OCI-LY7 (cell line): ENCODE results near the gene ZNF837. TPM values are rescaled to one million over a fixed set of nuclear protein-coding genes. Genes with fewer than 3 reads are reported as not detected.

ENCODE experiments used
- BruUV-seq: library from RNA; stranded (reverse); fragments of 400-500 nt; replicated peaks from 2 replicates; lab custom pipeline; 2021; lab: Mats Ljungman, UMichigan
- CTCF ChIA-PET: fragments of 300-600 bp; sonication (Branson Sonifier 250); formaldehyde crosslinking; loops from one replicate; lab custom pipeline; 2022; ENCODE audit warnings: antibody characterized with exemption; ENCODE audit not compliant: unreplicated experiment; lab: Charles Lee
- POLR2A ChIA-PET: fragments of 300-600 bp; sonication (Branson Sonifier 250); formaldehyde crosslinking; loops from one replicate; lab custom pipeline; 2022; ENCODE audit warnings: antibody characterized with exemption; lab: Charles Lee
- DNase-seq: peaks from one replicate; pipeline ENCODE4 v3.0.0-alpha.2; 2015; ENCODE audit warnings: low spot score
- H2AFZ ChIP-seq: fragments of 200-600 bp; sonication (generic), shearing (Covaris generic); 2 replicates; pipeline ENCODE4 v1.6.1; 2014; ENCODE audit warnings: mild to moderate bottlenecking, antibody characterized with exemption, low read length, moderate library complexity
- H3K27ac ChIP-seq: fragments of 200-600 bp; sonication (generic); 2 replicates; pipeline ENCODE4 v1.5.1; 2014; ENCODE audit warnings: mixed run types, low read depth, mild to moderate bottlenecking, moderate library complexity, low read length, inconsistent platforms; ENCODE audit not compliant: poor library complexity, severe bottlenecking
- H3K36me3 ChIP-seq: fragments of 200-600 bp; sonication (generic); 2 replicates; pipeline ENCODE4 v1.6.1; 2014; ENCODE audit warnings: mild to moderate bottlenecking, antibody characterized with exemption, low read length, moderate library complexity, mixed read lengths; ENCODE audit not compliant: insufficient read depth
- H3K4me1 ChIP-seq: fragments of 200-600 bp; sonication (generic); 2 replicates; pipeline ENCODE4 v1.5.1; 2014; ENCODE audit warnings: mild to moderate bottlenecking, low read length; ENCODE audit not compliant: insufficient read depth, poor library complexity, severe bottlenecking
- H3K4me2 ChIP-seq: fragments of 200-600 bp; sonication (generic); 2 replicates; pipeline ENCODE4 v1.6.1; 2014; ENCODE audit warnings: mild to moderate bottlenecking, low read length
- H3K4me3 ChIP-seq: fragments of 200-600 bp; sonication (generic); 2 replicates; pipeline ENCODE4 v1.5.1; 2014; ENCODE audit warnings: mild to moderate bottlenecking, low read depth, low read length; ENCODE audit not compliant: poor library complexity, severe bottlenecking
- H3K79me2 ChIP-seq: fragments of 200-600 bp; sonication (generic); 2 replicates; pipeline ENCODE4 v1.6.1; 2016; ENCODE audit warnings: low read depth, mild to moderate bottlenecking, low read length, moderate library complexity, mixed read lengths; ENCODE audit not compliant: insufficient read depth
- H3K9me2 ChIP-seq: fragments of 200-600 bp; sonication (generic); 2 replicates; pipeline ENCODE4 v1.6.1; 2016; ENCODE audit warnings: mild to moderate bottlenecking, low read length, mixed read lengths; ENCODE audit not compliant: insufficient read depth
- H3K9me3 ChIP-seq: fragments of 200-600 bp; sonication (generic); 2 replicates; pipeline ENCODE4 v1.6.1; 2014; ENCODE audit warnings: mild to moderate bottlenecking, mixed run types, low read length, mixed read lengths
- H4K20me1 ChIP-seq: fragments of 200-600 bp; sonication (generic); 2 replicates; pipeline ENCODE4 v1.6.1; 2014; ENCODE audit warnings: mild to moderate bottlenecking, antibody characterized with exemption, low read length, moderate library complexity, mixed read lengths; ENCODE audit not compliant: insufficient read depth
- CTCF ChIP-seq: fragments of 200-600 bp; sonication (generic); conservative IDR thresholded peaks from 2 replicates; pipeline ENCODE4 v1.5.1; 2014; ENCODE audit warnings: mild to moderate bottlenecking, antibody characterized with exemption, low read length, moderate library complexity, mixed read lengths
- EZH2phosphoT487 ChIP-seq: fragments of 200-600 bp; sonication (generic); IDR thresholded peaks from 2 replicates; pipeline ENCODE4 v1.6.1; 2018; ENCODE audit warnings: low read depth, borderline replicate concordance, mild to moderate bottlenecking, mixed run types, antibody characterized with exemption, low read length, moderate library complexity, mixed read lengths
- intact Hi-C: fragments of 100-400 bp; cut with micrococcal nuclease; formaldehyde crosslinking; loops from one replicate; pipeline ENCODE4 v1.10.0; 2022; ENCODE audit not compliant: unreplicated experiment
- total RNA-seq, 2 experiments: library from RNA; depleted of rRNA in 1 of 2; stranded (reverse); fragments of >200 nt in 1 of 2; shearing (Covaris generic) in 1 of 2; gene quantifications; 2 replicates each; pipeline ENCODE4 v1.2.3, GENCODE V29; 2014 to 2022

ZNF837 gene
- total RNA-seq, 2 experiments from 2014 or later, result 3.0 to 5.8 TPM

GRCh38 chr19:58428617-58429016, 47.8 kb upstream of the ZNF837 start:
- Histone ChIP-seq H2AFZ (no peak overlapping the region), H3K27ac (no peak overlapping the region), H3K4me3 (no peak overlapping the region), H3K9me3 (no peaks in the 10 kb centered on the region), H3K9me2 (no peaks in the 10 kb centered on the region), H3K4me2 (no peak overlapping the region), H3K36me3 (no peaks in the 10 kb centered on the region; the same call in 1 of the 2 replicates), H3K79me2 (no peaks in the 10 kb centered on the region), H3K4me1 (peaks cover 5% of the 10 kb centered on the region), H4K20me1 (no peaks in the 10 kb centered on the region)
- DNase-seq, result no peak
- ChIA-PET CTCF (no interaction called here), POLR2A (no interaction called here)
- intact Hi-C loops, result no loop called here
- TF ChIP-seq CTCF (no peak), EZH2phosphoT487 (no peak)
- BruUV-seq, result no TSS peak

GRCh38 chr19:58417071-58417470, 36.2 kb upstream of the ZNF837 start:
- H3K4me3 ChIP-seq, result no peak overlapping the region
- TF ChIP-seq EZH2phosphoT487 (no peak), CTCF (no peak)
- no peaks in the 10 kb centered on the region for H3K9me2 ChIP-seq
- no peak overlapping the region for H3K4me2 ChIP-seq
- no peak overlapping the region for H3K27ac ChIP-seq
- BruUV-seq, result no TSS peak
- no peaks in the 10 kb centered on the region for H3K79me2 ChIP-seq
- peaks cover 46% of the 10 kb centered on the region for H3K36me3 ChIP-seq
- ChIA-PET CTCF (no interaction called here), POLR2A (no interaction called here)
- no peaks in the 10 kb centered on the region for H3K4me1 ChIP-seq
- intact Hi-C loops, result no loop called here
- no peaks in the 10 kb centered on the region for H4K20me1 ChIP-seq
- H2AFZ ChIP-seq, result no peak overlapping the region
- no peaks in the 10 kb centered on the region for H3K9me3 ChIP-seq
- no peak for DNase-seq

GRCh38 chr19:58416604-58417003, 35.8 kb upstream of the ZNF837 start:
- no peak for DNase-seq

More at GRCh38 chr19:58416604-58417003, 35.8 kb upstream of the ZNF837 start:
- Histone ChIP-seq H3K27ac (no peak overlapping the region), H3K9me3 (no peaks in the 10 kb centered on the region), H3K9me2 (no peaks in the 10 kb centered on the region), H2AFZ (no peak overlapping the region), H3K36me3 (peaks cover 46% of the 10 kb centered on the region), H3K4me1 (no peaks in the 10 kb centered on the region), H3K4me2 (no peak overlapping the region), H3K79me2 (no peaks in the 10 kb centered on the region), H4K20me1 (no peaks in the 10 kb centered on the region), H3K4me3 (no peak overlapping the region)
- no peak for TF ChIP-seq CTCF
- TF ChIP-seq EZH2phosphoT487, result no peak
- no TSS peak for BruUV-seq
- ChIA-PET CTCF (no interaction called here), POLR2A (no interaction called here)
- intact Hi-C loops, result no loop called here
